ENCODE results near the gene GORAB.

DNA sequence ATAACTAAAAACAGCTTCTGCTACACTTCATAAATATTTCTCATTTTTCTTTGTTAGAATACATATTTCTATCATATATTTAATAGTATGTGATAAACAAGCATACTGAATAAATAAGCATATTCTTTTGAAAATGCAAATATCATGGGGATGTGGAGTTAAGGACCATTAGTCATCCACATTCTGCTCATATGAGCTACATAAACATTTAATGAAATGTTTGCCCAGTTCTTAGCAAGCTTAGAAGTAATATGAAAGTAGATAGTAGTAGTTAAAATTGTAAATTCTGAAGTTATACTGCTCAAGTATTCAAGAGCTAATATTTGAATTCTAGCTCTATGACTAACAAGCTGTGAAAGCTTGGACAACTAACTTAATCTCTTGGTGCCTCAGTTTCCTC, 10.1 kb upstream of the GORAB start:
- no peak for TF ChIP-seq CTCF (IDR thresholded peaks at IDR 0.05; ENCODE audit: low read depth, low read length, poor library complexity, severe bottlenecking)
- TF ChIP-seq EZH2phosphoT487 (IDR thresholded peaks at IDR 0.05; ENCODE audit: borderline replicate concordance, low read length) = no peak
